GM18511 (cell line): ENCODE measurements around the gene AP5Z1.

Source experiments
- ATAC-seq: cut with Tn5 transposase; IDR thresholded peaks from one replicate; pipeline ENCODE4 v1.9.1; 2021; ENCODE audit warnings: mild to moderate bottlenecking, moderate library complexity; ENCODE audit not compliant: unreplicated experiment

AP5Z1 gene

DNA sequence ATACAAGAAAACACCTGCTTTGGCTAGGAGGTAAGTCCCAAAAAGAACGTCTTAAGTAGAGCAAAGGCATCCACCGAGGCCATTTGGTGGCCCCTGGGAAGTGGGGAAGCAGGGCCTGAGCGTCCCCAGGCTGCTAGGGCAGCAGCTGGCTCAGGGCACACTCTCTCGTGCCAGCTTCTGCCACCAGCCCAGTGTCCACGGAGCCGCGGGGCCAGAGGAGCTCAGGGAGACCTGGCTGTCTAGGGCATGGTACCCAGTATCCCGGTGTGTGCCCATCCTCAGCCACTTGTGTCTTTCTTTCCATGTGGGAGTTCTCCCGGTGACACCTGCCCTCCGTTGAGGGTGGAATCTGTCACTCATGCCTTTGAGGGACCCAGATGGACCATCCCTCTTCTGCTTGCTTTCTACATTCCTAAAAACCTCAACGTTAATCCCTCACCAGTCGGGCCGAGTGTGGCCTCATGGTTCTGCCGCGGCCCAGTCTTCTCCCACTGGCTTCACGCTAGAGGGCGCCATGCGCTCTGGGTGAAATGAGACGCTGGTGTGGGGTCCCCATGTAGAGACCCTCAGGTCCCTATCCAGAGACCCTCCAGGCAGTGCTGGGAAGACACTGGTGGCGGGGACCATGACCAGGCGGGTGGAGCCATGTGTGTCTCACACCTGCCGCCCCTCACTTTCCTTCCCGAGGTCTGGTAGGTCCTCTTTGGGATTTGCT lies 9.5 kb upstream of the AP5Z1 start:
- ATAC-seq, result no peak

DNA sequence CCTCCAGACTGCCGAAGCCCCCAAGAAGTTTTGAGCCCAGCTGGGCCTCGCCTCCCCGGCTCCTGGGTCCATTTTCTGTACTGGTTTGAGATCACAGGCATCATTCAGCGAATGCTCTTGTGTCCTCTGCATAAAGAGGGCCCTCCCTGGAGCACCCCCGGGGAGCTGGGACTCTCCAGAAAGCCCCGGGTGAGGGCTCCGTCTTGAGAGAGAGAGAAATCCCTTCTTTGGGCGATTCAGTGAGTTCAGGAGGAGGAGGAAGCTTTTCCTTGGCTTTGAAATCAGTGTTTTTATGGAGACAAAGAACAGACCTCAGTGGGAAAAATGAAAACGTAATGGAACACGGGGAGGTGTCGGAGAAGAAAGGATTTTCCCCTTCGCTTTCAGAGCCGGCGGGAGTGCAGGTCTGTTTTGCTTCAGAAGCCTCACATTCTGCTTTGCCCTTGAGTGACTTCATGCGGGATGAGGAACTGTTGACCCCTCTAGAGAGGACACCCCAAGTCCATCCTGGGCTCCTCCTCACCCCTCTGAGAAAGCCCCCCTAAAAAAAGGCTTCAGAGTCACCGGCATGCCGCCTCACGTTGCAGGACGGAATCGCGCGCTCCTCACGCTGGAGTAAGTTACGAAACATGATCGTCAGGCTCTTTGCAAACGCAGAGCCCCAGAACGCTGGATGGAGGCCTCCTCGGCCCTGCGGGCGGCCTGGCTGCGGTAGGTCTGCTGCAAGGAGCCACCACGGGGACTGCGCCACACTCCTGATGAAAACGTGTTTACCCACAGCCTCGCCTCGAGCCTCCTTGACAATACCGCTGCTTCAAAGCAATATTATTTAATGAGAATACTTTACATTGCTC lies 8.5 kb upstream of the AP5Z1 start:
- ATAC-seq, result no peak

DNA sequence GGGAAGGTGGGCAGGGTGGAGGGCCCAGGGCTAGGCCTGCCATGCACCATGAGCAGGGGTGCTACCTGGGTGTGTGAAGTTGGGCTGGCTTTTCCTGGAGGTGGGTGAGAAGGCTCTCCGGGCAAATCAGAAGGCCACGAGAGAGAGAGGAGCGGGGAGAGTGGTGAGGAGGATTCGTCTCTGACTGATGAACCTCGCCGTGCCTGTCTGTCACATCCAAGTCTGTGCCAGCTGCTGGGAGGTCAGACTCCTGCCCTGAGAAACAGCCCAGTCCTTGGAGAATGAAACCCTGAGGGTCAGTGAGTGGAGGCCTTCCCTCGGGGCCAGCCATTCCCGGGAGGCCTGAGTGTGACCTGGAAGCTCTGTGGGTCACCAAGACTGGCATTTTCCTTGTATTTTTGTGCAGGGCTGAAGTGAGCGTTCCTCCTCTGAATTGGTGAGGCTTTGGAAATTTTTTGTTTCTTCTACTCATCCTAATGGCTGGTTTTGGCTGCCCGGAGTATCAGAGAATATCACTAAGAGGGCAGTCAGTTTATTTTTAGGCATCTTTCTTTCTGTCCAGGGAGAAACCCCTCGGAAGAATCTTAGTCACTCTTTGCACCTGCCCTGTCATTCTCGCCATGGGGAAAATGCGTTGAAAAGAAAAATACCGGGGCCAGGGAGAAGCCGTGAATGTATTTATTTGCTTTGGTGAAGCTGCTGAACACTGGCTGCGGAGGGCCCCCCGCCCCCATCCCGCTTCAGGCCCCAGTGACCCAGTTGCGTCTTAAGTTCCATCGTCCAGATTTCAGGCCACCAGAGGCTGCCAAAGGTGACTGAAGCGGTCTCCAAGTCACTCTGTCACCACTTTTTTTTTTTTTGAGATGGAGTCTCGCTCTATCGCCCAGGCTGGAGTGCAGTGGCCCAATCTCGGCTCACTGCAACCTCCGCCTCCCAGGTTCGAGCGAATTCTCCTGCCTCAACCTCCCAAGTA lies 6.5 kb upstream of the AP5Z1 start:
- no peak for ATAC-seq

DNA sequence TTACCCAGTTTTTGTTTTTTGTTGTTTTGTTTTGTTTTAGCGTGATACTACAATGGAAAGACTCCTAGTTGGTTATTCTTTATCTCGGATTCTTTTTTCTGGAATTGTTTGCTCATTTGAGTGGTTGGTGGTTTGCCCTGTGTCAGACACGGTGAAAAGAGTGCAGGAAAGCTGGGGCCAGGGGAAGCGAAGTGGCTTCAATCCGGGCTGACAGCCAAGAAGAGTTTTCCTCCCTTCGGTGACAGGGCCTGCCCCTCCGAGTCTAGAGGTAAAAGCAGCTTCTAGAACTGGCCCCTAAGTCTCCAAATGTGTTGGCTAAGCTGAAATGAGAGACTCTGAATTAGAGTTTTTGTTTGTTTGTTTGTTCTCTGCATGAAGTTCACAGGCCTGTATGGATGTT lies 5.7 kb upstream of the AP5Z1 start:
- ATAC-seq, result no peak

DNA sequence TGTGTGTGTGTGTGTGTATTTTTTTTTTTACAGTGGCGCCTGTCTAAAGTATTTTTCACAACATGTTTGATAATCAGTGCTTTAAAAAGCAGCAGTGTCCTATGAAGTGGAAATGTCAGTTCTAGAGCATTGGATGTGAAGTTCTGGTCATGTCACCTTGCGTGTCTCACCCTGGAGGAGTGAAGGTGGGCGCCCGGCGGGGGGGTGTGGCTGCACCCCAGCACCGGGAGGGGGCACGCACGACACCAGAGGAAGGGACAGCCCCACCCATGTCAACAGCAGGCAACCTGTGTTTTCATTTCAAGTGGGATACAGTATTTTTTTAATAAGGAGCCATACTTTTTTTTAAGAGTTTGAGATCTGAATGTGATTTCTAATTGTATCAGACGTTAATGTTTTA lies 4.5 kb upstream of the AP5Z1 start:
- ATAC-seq, result no peak

- no peak for ATAC-seq
Observed at GRCh38 chr7:4771737-4772136, 3.7 kb upstream of the AP5Z1 start.

GRCh38 chr7:4772306-4772705 lies 3.1 kb upstream of the AP5Z1 start:
- ATAC-seq, result no peak

GRCh38 chr7:4774007-4774406 lies 1.4 kb upstream of the AP5Z1 start:
- no peak for ATAC-seq

DNA sequence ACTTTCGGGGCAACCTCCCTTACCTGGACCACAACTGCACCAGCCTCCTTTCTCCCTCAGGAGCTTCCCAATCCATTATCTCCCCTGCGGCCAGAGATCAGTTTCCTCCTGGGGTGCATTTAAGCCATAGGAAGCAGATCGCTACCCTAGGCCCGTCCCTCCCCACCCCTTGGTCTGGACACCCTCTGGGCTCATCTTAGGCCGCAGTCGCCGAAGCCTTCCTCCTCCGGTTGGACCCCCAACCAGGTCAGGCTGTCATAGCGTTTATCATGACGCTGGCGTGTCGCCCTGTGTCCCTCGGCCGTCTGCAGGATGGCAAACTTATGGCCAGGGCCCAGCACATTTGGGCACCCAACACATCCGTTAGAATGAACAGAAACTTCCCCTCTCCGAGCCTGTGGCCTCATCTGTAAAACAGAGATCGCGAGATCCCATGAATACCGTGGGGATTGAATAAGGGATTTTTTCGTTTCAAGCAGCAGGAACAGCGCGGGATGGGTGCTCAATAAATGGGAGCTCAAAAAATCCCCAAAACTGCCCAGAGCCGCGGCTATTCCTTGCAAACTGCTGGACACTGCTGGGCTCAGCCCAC lies 669 bp upstream of the AP5Z1 start:
- peak; percentile 39 for ATAC-seq

- peak; percentile 36 for ATAC-seq
Observed at GRCh38 chr7:4775848-4776623, 613 bp downstream of the AP5Z1 start.

- no peak for ATAC-seq
Observed at GRCh38 chr7:4779118-4779517, 3.7 kb downstream of the AP5Z1 start.

DNA sequence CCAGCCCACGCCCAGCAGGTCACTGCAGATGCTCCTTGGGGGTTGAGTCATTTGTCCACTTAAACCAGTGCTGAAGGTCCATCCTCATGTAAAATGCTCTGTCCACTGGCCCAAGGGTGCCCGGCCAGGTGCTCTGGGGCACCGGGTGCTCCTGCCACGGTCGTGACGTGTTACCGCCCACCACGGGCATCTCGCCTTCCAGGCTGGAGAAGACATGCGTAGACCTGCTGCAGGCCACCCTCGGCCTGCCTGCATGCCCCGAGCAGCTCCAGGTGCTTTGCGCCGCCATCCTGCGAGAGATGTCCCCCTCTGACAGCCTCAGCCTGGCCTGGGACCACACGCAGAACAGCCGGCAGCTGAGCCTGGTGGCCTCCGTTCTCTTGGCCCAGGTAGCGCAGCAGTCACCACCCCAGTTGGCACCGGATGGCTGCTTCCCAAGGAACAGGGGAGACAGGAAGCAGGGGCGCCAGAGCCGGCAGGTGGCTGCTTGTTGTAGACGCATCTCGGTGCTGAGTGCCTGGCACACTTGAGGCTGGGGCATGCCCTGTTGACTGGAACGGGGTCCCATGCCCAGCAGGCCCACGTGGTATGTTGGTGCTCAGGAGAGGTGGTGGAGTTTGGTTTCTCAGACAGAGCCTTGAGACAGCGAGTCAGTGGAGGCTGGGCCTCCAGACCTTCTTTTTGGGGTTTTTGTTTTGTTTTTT lies 6.1 kb downstream of the AP5Z1 start:
- no peak for ATAC-seq

- no peak for ATAC-seq
Observed at GRCh38 chr7:4782333-4783291, 7.2 kb downstream of the AP5Z1 start.

- ATAC-seq, result no peak
Observed at GRCh38 chr7:4783292-4783652, 7.8 kb downstream of the AP5Z1 start.

- ATAC-seq, result no peak
Observed at GRCh38 chr7:4783762-4784351, 8.4 kb downstream of the AP5Z1 start.

GRCh38 chr7:4784799-4785198 lies 9.4 kb downstream of the AP5Z1 start:
- ATAC-seq, result no peak

DNA sequence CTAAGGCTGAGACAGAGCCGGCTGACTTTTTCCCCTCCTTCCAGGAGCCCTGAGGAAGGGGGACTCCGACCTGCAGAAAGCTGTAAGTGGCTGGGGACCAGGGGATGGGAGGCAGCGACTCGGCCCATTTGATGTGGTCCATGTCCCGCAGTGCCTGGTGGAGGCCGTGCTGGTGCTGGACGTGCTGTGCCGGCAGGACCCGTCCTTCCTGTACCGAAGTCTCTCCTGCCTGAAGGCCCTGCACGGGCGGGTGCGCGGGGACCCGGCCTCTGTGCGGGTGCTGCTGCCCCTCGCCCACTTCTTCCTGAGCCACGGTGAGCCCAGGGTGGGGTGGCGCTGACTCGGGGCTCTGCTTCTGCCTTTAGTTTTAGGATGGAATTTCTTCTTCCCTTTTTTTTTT lies 9.9 kb downstream of the AP5Z1 start:
- no peak for ATAC-seq

DNA sequence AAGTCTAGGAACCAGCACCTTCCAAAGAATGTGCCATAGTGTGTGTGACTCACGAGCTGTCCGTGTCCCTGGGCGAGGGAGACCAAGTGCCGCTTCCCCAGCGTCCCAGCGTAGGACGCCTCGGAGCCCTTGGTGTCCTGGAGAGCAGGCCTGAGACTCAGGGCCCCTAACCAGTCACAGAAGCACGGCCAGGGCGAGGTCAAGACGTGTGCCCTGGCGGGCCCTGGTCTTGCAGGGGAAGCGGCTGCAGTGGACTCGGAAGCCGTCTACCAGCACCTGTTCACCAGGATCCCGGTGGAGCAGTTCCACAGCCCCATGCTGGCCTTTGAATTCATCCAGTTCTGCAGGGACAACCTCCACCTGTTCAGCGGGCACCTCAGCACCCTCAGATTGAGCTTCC lies 10.6 kb downstream of the AP5Z1 start:
- no peak for ATAC-seq
